Neuron (in vitro differentiated cells): Measurements from ENCODE around the gene SDK2.

Experiments
- H2AFZ ChIP-seq: one replicate; pipeline ENCODE4 v1.6.1; 2013; ENCODE audit warnings: low read depth, mild to moderate bottlenecking, inconsistent platforms, low read length, moderate library complexity
- H3K27me3 ChIP-seq: one replicate; pipeline ENCODE4 v1.6.1; 2013; ENCODE audit warnings: low read length; ENCODE audit not compliant: insufficient read depth
- H3K36me3 ChIP-seq: one replicate; pipeline ENCODE4 v1.6.1; 2013; ENCODE audit warnings: low read length; ENCODE audit not compliant: insufficient read depth
- H3K4me1 ChIP-seq: one replicate; pipeline ENCODE4 v1.6.1; 2013; ENCODE audit warnings: low read length; ENCODE audit not compliant: insufficient read depth
- H3K4me3 ChIP-seq: 2 replicates; pipeline ENCODE4 v1.5.1; 2013; ENCODE audit warnings: mild to moderate bottlenecking, low read length, moderate library complexity
- H3K9me3 ChIP-seq: one replicate; pipeline ENCODE4 v1.6.1; 2013; ENCODE audit warnings: low read length

SDK2 gene

GRCh38 chr17:73559532-73559931, 84.7 kb downstream of the SDK2 start:
- H2AFZ ChIP-seq = no peak overlapping the region
- H3K27me3 ChIP-seq = no peaks in the 10 kb centered on the region
- no peaks in the 10 kb centered on the region for H3K36me3 ChIP-seq
- H3K9me3 ChIP-seq = peaks cover 2% of the 10 kb centered on the region
- H3K4me3 ChIP-seq = no peak overlapping the region
- H3K4me1 ChIP-seq = no peaks in the 10 kb centered on the region

GRCh38 chr17:73555199-73555960, 88.9 kb downstream of the SDK2 start:
- Histone ChIP-seq H3K4me1 (no peaks in the 10 kb centered on the region), H3K36me3 (no peaks in the 10 kb centered on the region), H3K9me3 (peaks cover 2% of the 10 kb centered on the region), H2AFZ (no peak overlapping the region), H3K4me3 (no peak overlapping the region), H3K27me3 (no peaks in the 10 kb centered on the region)

- Histone ChIP-seq H3K27me3 (no peaks in the 10 kb centered on the region), H3K4me1 (peaks cover 3% of the 10 kb centered on the region), H3K36me3 (no peaks in the 10 kb centered on the region), H3K9me3 (peaks cover 2% of the 10 kb centered on the region), H2AFZ (no peak overlapping the region), H3K4me3 (no peak overlapping the region)
These were observed 89.7 kb downstream of the SDK2 start for GRCh38 chr17:73554498-73554897.

GRCh38 chr17:73553311-73553710, 90.9 kb downstream of the SDK2 start:
- H3K4me1 ChIP-seq = peaks cover 3% of the 10 kb centered on the region
- H3K4me3 ChIP-seq = no peak overlapping the region
- no peaks in the 10 kb centered on the region for H3K27me3 ChIP-seq
- peaks cover 2% of the 10 kb centered on the region for H3K9me3 ChIP-seq
- H2AFZ ChIP-seq = no peak overlapping the region
- H3K36me3 ChIP-seq = no peaks in the 10 kb centered on the region

GRCh38 chr17:73552300-73553048, 91.8 kb downstream of the SDK2 start:
- Histone ChIP-seq H3K4me1 (peaks cover 3% of the 10 kb centered on the region), H3K27me3 (no peaks in the 10 kb centered on the region), H2AFZ (no peak overlapping the region), H3K4me3 (no peak overlapping the region), H3K36me3 (no peaks in the 10 kb centered on the region), H3K9me3 (peaks cover 2% of the 10 kb centered on the region)

- Histone ChIP-seq H3K27me3 (no peaks in the 10 kb centered on the region), H3K4me1 (peaks cover 3% of the 10 kb centered on the region), H3K4me3 (no peak overlapping the region)
These were observed 92.5 kb downstream of the SDK2 start for GRCh38 chr17:73551759-73552158.

GRCh38 chr17:73551144-73551543, 93.1 kb downstream of the SDK2 start:
- Histone ChIP-seq H2AFZ (no peak overlapping the region), H3K36me3 (no peaks in the 10 kb centered on the region), H3K4me3 (no peak overlapping the region), H3K9me3 (peaks cover 2% of the 10 kb centered on the region), H3K27me3 (no peaks in the 10 kb centered on the region), H3K4me1 (peaks cover 3% of the 10 kb centered on the region)

More at GRCh38 chr17:73551759-73552158, 92.5 kb downstream of the SDK2 start:
- peaks cover 2% of the 10 kb centered on the region for H3K9me3 ChIP-seq
- H2AFZ ChIP-seq = no peak overlapping the region
- H3K36me3 ChIP-seq = no peaks in the 10 kb centered on the region

GRCh38 chr17:73550556-73550955, 93.7 kb downstream of the SDK2 start:
- H3K27me3 ChIP-seq = no peaks in the 10 kb centered on the region

GRCh38 chr17:73549841-73550430, 94.3 kb downstream of the SDK2 start:
- Histone ChIP-seq H3K4me3 (no peak overlapping the region), H3K36me3 (no peaks in the 10 kb centered on the region), H3K4me1 (peaks cover 9% of the 10 kb centered on the region), H3K9me3 (no peaks in the 10 kb centered on the region), H2AFZ (no peak overlapping the region), H3K27me3 (no peaks in the 10 kb centered on the region)

More at GRCh38 chr17:73550556-73550955, 93.7 kb downstream of the SDK2 start:
- no peak overlapping the region for H3K4me3 ChIP-seq
- no peaks in the 10 kb centered on the region for H3K36me3 ChIP-seq
- H2AFZ ChIP-seq = no peak overlapping the region
- peaks cover 6% of the 10 kb centered on the region for H3K4me1 ChIP-seq
- H3K9me3 ChIP-seq = peaks cover 2% of the 10 kb centered on the region

GRCh38 chr17:73548620-73549311, 95.5 kb downstream of the SDK2 start:
- Histone ChIP-seq H3K9me3 (no peaks in the 10 kb centered on the region), H3K27me3 (no peaks in the 10 kb centered on the region), H2AFZ (no peak overlapping the region), H3K36me3 (no peaks in the 10 kb centered on the region), H3K4me1 (peaks cover 9% of the 10 kb centered on the region), H3K4me3 (no peak overlapping the region)

- H3K4me1 ChIP-seq = peaks cover 9% of the 10 kb centered on the region
- H3K9me3 ChIP-seq = no peaks in the 10 kb centered on the region
- H2AFZ ChIP-seq = no peak overlapping the region
- no peaks in the 10 kb centered on the region for H3K27me3 ChIP-seq
- H3K4me3 ChIP-seq = no peak overlapping the region
- H3K36me3 ChIP-seq = no peaks in the 10 kb centered on the region
These were observed 96.5 kb downstream of the SDK2 start for GRCh38 chr17:73547790-73548189.

- peaks cover 9% of the 10 kb centered on the region for H3K4me1 ChIP-seq
- no peak overlapping the region for H2AFZ ChIP-seq
- no peaks in the 10 kb centered on the region for H3K27me3 ChIP-seq
- no peaks in the 10 kb centered on the region for H3K9me3 ChIP-seq
- H3K4me3 ChIP-seq = no peak overlapping the region
- H3K36me3 ChIP-seq = no peaks in the 10 kb centered on the region
These were observed 97.3 kb downstream of the SDK2 start for GRCh38 chr17:73546770-73547536.
